SK-N-SH (cell line): Measurements from ENCODE around the gene TRMU.

Source experiments
- CTCF ChIP-seq: fragments of 200-600 bp; sonication (generic); IDR thresholded peaks from 2 replicates; pipeline ENCODE4 v1.6.1; 2017; ENCODE audit warnings: antibody characterized with exemption, mild to moderate bottlenecking, moderate library complexity
- MEF2A ChIP-seq: IDR thresholded peaks from 2 replicates; pipeline ENCODE4 v1.4.0; 2012; ENCODE audit warnings: low read depth, borderline replicate concordance
- MXI1 ChIP-seq: IDR thresholded peaks from 2 replicates; pipeline ENCODE4 v1.6.1; 2012; ENCODE audit warnings: mild to moderate bottlenecking, low read depth, low read length, improper control_type of control experiment
- POLR2AphosphoS5 ChIP-seq: IDR thresholded peaks from 2 replicates; pipeline ENCODE4 v1.6.1; 2012; ENCODE audit warnings: low read depth, low read length
- TAF1 ChIP-seq: IDR thresholded peaks from 2 replicates; pipeline ENCODE4 v1.6.1; 2012; ENCODE audit warnings: low read depth, mild to moderate bottlenecking, low read length, moderate library complexity, borderline replicate concordance

DNA sequence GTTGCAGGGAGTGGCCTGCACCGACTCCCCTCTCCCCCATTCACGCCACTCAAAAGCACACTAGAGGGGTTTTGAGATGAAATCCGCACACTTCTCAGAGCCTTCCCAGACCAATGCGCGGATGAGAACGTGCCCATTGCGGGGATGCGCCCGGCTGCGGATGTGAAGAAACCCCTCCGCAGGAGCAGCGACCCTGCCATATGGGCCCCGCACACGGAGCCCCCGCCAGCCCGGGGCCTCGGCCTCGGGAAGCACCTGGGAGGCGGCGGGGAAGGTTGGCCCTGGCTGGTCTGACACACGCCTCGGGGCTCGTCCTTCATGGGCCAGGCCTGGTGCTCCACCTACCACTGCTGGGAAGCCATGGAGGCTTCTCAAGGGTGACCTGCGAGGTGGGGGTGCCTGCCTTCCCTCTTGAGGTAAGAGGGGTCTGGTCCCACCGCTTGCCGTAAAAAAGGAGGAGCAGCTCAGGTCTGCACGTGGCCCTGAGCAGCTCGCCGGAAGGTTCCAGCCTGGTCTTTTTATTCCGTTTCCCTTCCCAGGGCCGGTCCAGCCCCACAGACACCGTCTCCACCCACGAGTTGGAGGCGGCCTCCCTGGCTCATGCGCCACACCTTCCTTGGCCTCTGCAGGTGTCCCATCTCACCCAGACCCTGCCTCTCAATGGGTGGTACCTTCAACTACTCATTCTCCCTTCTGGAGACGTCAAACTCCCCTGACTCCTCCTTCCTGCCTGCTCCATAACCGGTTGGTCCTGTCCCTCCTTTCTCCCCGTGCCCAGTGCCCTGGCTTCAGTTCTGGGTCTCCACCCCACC is 39.4 kb downstream of the TRMU start:
- TF ChIP-seq POLR2AphosphoS5 (no peak), CTCF (no peak), MXI1 (no peak), TAF1 (no peak), MEF2A (no peak)
